Measurements from ENCODE around the gene USP17L20.
"Not testable (repeated sequence)": the region's sequence is repeated elsewhere in the genome, so short reads cannot be mapped to it uniquely, and the experiment has no call there.

DNA sequence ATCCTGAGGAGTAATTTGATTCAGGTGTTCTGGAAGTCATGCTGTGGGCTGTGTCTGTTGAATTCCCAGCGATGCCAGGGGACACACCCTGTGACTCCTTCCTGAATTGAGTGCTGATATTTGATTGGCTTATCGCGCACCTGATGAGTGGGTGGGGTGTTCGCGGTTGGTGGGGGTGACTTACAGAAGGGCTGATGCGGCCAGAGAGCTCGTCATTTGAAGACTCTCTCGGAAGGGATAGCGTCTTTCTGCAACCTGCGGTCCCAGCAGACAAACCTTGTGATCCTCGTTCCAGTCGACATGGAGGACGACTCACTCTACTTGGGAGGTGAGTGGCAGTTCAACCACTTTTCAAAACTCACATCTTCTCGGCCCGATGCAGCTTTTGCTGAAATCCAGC lies 23.8 kb upstream of the USP17L20 start, which contains the start of gene USP17L15:
- TF ChIP-seq POLR2A (IDR thresholded peaks at IDR 0.05) = not testable (repeated sequence)
- TF ChIP-seq, protein P1, sequence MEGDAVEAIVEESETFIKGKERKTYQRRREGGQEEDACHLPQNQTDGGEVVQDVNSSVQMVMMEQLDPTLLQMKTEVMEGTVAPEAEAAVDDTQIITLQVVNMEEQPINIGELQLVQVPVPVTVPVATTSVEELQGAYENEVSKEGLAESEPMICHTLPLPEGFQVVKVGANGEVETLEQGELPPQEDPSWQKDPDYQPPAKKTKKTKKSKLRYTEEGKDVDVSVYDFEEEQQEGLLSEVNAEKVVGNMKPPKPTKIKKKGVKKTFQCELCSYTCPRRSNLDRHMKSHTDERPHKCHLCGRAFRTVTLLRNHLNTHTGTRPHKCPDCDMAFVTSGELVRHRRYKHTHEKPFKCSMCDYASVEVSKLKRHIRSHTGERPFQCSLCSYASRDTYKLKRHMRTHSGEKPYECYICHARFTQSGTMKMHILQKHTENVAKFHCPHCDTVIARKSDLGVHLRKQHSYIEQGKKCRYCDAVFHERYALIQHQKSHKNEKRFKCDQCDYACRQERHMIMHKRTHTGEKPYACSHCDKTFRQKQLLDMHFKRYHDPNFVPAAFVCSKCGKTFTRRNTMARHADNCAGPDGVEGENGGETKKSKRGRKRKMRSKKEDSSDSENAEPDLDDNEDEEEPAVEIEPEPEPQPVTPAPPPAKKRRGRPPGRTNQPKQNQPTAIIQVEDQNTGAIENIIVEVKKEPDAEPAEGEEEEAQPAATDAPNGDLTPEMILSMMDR (IDR thresholded peaks at IDR 0.05) = not testable (repeated sequence)

Data from transverse colon (tissue), 3 donors.